ENCODE measurements around the gene CYFIP2. TPM values are rescaled to one million over a fixed set of nuclear protein-coding genes. Genes with fewer than 3 reads are reported as not detected.

Gene CYFIP2
- total and polyA plus RNA-seq, 2 of the 8 experiments (the other 6 are each of a cell fraction or from before 2014, with no cell fraction given), result 45.1 to 80.6 TPM

- TF ChIP-seq FOSL1 (IDR thresholded peaks at IDR 0.05; ENCODE audit: insufficient read depth, low read depth, low read length) (no peak), TAF1 (IDR thresholded peaks at IDR 0.05; ENCODE audit: low read depth, low read length) (no peak)
Measured at GRCh38 chr5:157311595-157311994, 45.7 kb downstream of the CYFIP2 start (continued).

All from H1 (cell line).